SH-SY5Y (cell line): ENCODE results near the gene THAP5.

Experiments
- GATA2 ChIP-seq: IDR thresholded peaks from 2 replicates; pipeline ENCODE4 v1.6.1; 2011; ENCODE audit warnings: mild to moderate bottlenecking, low read depth, low read length
- GATA3 ChIP-seq: IDR thresholded peaks from 2 replicates; pipeline ENCODE4 v1.6.1; 2011; ENCODE audit warnings: low read depth, mild to moderate bottlenecking, low read length, moderate library complexity

GRCh38 chr7:108515013-108515412 lies 54.5 kb downstream of the THAP5 start:
- TF ChIP-seq GATA2 (no peak), GATA3 (no peak)
